K562 (cell line): ENCODE results near the gene SSTR5. TPM values are rescaled to one million over a fixed set of nuclear protein-coding genes. Genes with fewer than 3 reads are reported as not detected.

ENCODE experiments used
- ATAC-seq: fragments of 200-7000 bp; cut with Tn5 transposase; 3 replicates; pipeline ENCODE4 v1.9.1; 2020; ENCODE audit warnings: moderate library complexity
- BruUV-seq: library from RNA; stranded (reverse); fragments of 400-500 nt; replicated peaks from 2 replicates; lab custom pipeline; 2021; lab: Mats Ljungman, UMichigan
- CTCF ChIA-PET: fragments of 300-600 bp; formaldehyde crosslinking; extraction: SDS; loops from one replicate; lab custom pipeline; 2021; ENCODE audit warnings: low intra/inter-chr PET ratio; lab: Yijun Ruan, JAX
- POLR2A ChIA-PET: fragments of 300-600, 350-650 bp; sonication (Branson Sonifier 250); formaldehyde crosslinking; extraction: SDS; loops from one replicate; lab custom pipeline; 2021; ENCODE audit warnings: antibody characterized with exemption, inconsistent platforms; lab: Yijun Ruan, JAX
- DNase-seq, 4 experiments: peaks; one replicate each; pipeline versions ENCODE4 v3.0.0 to v3.0.0-alpha.2; 2011 to 2018; ENCODE audit warnings: low spot score in 3 of 4, mixed read lengths in 3 of 4; ENCODE audit errors: extremely low read depth in 1 of 4
- FAIRE-seq: peaks from 2 replicates; lab custom pipeline; 2011; peaks lifted over from hg19 to GRCh38; lab: Jason Lieb, UNC
- H2AFZ ChIP-seq: 2 replicates; pipeline ENCODE4 v1.6.0; 2011; ENCODE audit warnings: low read depth, low read length, control low read depth, inconsistent platforms
- H3K27ac ChIP-seq: fragments of 200-600 bp; 3 replicates; pipeline ENCODE4 v1.8.0; 2011; ENCODE audit warnings: low read depth, mild to moderate bottlenecking, control low read depth, inconsistent platforms, low read length, moderate library complexity, mixed read lengths; ENCODE audit errors: extremely low read depth
- H3K27me3 ChIP-seq, 2 experiments: fragments of 300-600 bp in 1 of 2; 2 replicates in 1 of 2; 3 replicates in 1 of 2; pipeline versions ENCODE4 v1.6.0 to v1.8.0; 2011; ENCODE audit warnings: inconsistent platforms in 2 of 2, low read length in 2 of 2, mild to moderate bottlenecking in 1 of 2, mixed read lengths in 1 of 2, moderate library complexity in 1 of 2; ENCODE audit not compliant: control insufficient read depth in 2 of 2, insufficient read depth in 2 of 2
- H3K36me3 ChIP-seq: fragments of 300-600 bp; 3 replicates; pipeline ENCODE4 v1.8.0; 2011; ENCODE audit warnings: mild to moderate bottlenecking, low read length, inconsistent platforms; ENCODE audit not compliant: control insufficient read depth, insufficient read depth
- H3K4me1 ChIP-seq, 2 experiments: fragments of 200-600 bp in 1 of 2; replicated peaks in 1 of 2; 2 replicates in 1 of 2; 3 replicates in 1 of 2; pipeline versions ENCODE4 v1.5.1 to v1.8.0; 2011; ENCODE audit warnings: inconsistent platforms in 2 of 2, low read length in 2 of 2, mild to moderate bottlenecking in 1 of 2, mixed read lengths in 1 of 2, moderate library complexity in 1 of 2; ENCODE audit not compliant: control insufficient read depth in 2 of 2, insufficient read depth in 2 of 2
- H3K4me2 ChIP-seq: 2 replicates; pipeline ENCODE4 v1.6.1; 2011; ENCODE audit warnings: low read length, control low read depth, inconsistent platforms, mixed read lengths; ENCODE audit not compliant: insufficient read depth
- H3K4me3 ChIP-seq: fragments of 200-600 bp; sonication (generic), shearing (Covaris generic); 2 replicates; pipeline ENCODE4 v1.5.1; 2016; ENCODE audit warnings: control low read depth, inconsistent platforms
- H3K79me2 ChIP-seq: fragments of 200-600 bp; 3 replicates; pipeline ENCODE4 v1.8.0; 2011; ENCODE audit warnings: low read length, inconsistent platforms; ENCODE audit not compliant: control insufficient read depth, insufficient read depth
- H3K9ac ChIP-seq, 2 experiments: 2 replicates each; pipeline versions ENCODE4 v1.6.0 to v1.6.1; 2011; ENCODE audit warnings: low read depth in 2 of 2, low read length in 2 of 2, control low read depth in 1 of 2, inconsistent platforms in 1 of 2, mild to moderate bottlenecking in 1 of 2, mixed read lengths in 1 of 2; ENCODE audit not compliant: insufficient read depth in 1 of 2
- H3K9me1 ChIP-seq: one replicate; pipeline ENCODE4 v1.6.0; 2011; ENCODE audit warnings: inconsistent platforms, mild to moderate bottlenecking, low read length, moderate library complexity; ENCODE audit not compliant: control insufficient read depth, insufficient read depth
- H3K9me3 ChIP-seq: replicated peaks from 2 replicates; pipeline ENCODE4 v1.5.1; 2011; ENCODE audit warnings: low read depth, low read length, inconsistent platforms; ENCODE audit not compliant: control insufficient read depth, insufficient read depth
- H4K20me1 ChIP-seq: replicated peaks from 2 replicates; pipeline ENCODE4 v1.6.1; 2011; ENCODE audit warnings: low read length, inconsistent platforms, mixed read lengths; ENCODE audit not compliant: control insufficient read depth, insufficient read depth
- BMI1 ChIP-seq: fragments of 150-350 bp; IDR thresholded peaks from 2 replicates; pipeline ENCODE4 v1.6.1; 2014; ENCODE audit warnings: low read length
- CHD2 ChIP-seq: IDR thresholded peaks from 2 replicates; pipeline ENCODE4 v1.6.1; 2011; ENCODE audit warnings: low read depth, low read length
- HLTF ChIP-seq: fragments of 450-650 bp; IDR thresholded peaks from 2 replicates; pipeline ENCODE4 v1.6.1; 2016
- KLF10 ChIP-seq: fragments of 250-450 bp; sonication (Bioruptor Pico); IDR thresholded peaks from 2 replicates; pipeline ENCODE4 v1.6.1; 2021; ENCODE audit warnings: matching md5 sums
- MCM3 ChIP-seq: fragments of 450-650 bp; IDR thresholded peaks from 2 replicates; pipeline ENCODE4 v1.6.1; 2016
- NR2C2 ChIP-seq, 2 experiments: fragments of 200-800 bp in 1 of 2; sonication (Bioruptor generic) in 1 of 2; sonication (generic) in 1 of 2; formaldehyde crosslinking in 1 of 2; IDR thresholded peaks; 2 replicates each; pipeline versions ENCODE4 v1.6.1 to v1.8.0; 2016 to 2022; ENCODE audit warnings: mild to moderate bottlenecking in 1 of 2, missing compliant biosample characterization in 1 of 2, missing genetic modification characterization in 1 of 2, missing genetic modification reagents in 1 of 2
- SP2 ChIP-seq: IDR thresholded peaks from 2 replicates; pipeline ENCODE4 v1.6.1; 2011; ENCODE audit warnings: mild to moderate bottlenecking, low read depth, low read length, moderate library complexity; ENCODE audit not compliant: poor library complexity, severe bottlenecking; ENCODE audit errors: extremely low read depth
- ZFP36 ChIP-seq: fragments of 150-350 bp; IDR thresholded peaks from 2 replicates; pipeline ENCODE4 v1.6.1; 2018; ENCODE audit warnings: low read length, low read depth; ENCODE audit not compliant: partially characterized antibody
- WGBS: fragments of 100-300 bp; shearing (Covaris generic); methylation state at CpG from one replicate; pipeline ENCODE4 v1.1.6; 2016; ENCODE audit warnings: low coverage, mixed read lengths; ENCODE audit not compliant: insufficient coverage; ENCODE audit errors: missing lambda C conversion rate; 5-methylcytosine and 5-hydroxymethylcytosine counted together
- in situ Hi-C: fragments of 300-500 bp; cut with MboI; formaldehyde crosslinking; loops from 4 replicates; pipeline ENCODE4 v1.15.0; 2018; ENCODE audit warnings: inconsistent platforms, mixed read lengths
- intact Hi-C: fragments of 100-400 bp; cut with micrococcal nuclease; formaldehyde crosslinking; loops from 2 replicates; pipeline ENCODE4 v1.14.2; 2022
- polyA plus RNA-seq, 8 experiments: library from polyadenylated mRNA; depleted of rRNA in 4 of 8; stranded (reverse) in 5 of 8; unstranded in 3 of 8; fragments of >200 nt; fragmentation: Nextera tagmentation in 2 of 8; fragmentation: Illumina TruSeq in 1 of 8; extraction: Ambion mirVana in 2 of 8; extraction: Trizol in 1 of 8; gene quantifications; 2 replicates each; pipeline versions ENCODE4 v1.2.1 to v1.2.3, GENCODE V29; 2011 to 2014; ENCODE audit warnings: inconsistent platforms in 1 of 8, missing spikeins in 1 of 8
- total RNA-seq, 7 experiments: library from RNA; depleted of rRNA in 6 of 7; stranded (reverse); fragments of >200 nt in 6 of 7; fragmentation: Illumina TruSeq in 2 of 7; extraction: Trizol in 2 of 7; gene quantifications; 2 replicates each; pipeline versions ENCODE4 v1.2.1 to v1.2.3, GENCODE V29; 2011 to 2021; ENCODE audit warnings: low replicate concordance in 1 of 7
- TF ChIP-seq, protein P1 (sequence below): fragments of 450-650 bp; formaldehyde crosslinking; IDR thresholded peaks from 2 replicates; pipeline ENCODE4 v1.4.0; 2020; ENCODE audit warnings: mild to moderate bottlenecking, moderate library complexity
- TF ChIP-seq, protein P2 (sequence below): sonication (generic); formaldehyde crosslinking; IDR thresholded peaks from 2 replicates; pipeline ENCODE4 v1.8.0; 2022; ENCODE audit warnings: missing genetic modification reagents, mild to moderate bottlenecking, borderline replicate concordance

Gene SSTR5
- total and polyA plus RNA-seq, 9 of the 15 experiments (the other 6 are each of a cell fraction or from before 2014, with no cell fraction given), result not detected

DNA sequence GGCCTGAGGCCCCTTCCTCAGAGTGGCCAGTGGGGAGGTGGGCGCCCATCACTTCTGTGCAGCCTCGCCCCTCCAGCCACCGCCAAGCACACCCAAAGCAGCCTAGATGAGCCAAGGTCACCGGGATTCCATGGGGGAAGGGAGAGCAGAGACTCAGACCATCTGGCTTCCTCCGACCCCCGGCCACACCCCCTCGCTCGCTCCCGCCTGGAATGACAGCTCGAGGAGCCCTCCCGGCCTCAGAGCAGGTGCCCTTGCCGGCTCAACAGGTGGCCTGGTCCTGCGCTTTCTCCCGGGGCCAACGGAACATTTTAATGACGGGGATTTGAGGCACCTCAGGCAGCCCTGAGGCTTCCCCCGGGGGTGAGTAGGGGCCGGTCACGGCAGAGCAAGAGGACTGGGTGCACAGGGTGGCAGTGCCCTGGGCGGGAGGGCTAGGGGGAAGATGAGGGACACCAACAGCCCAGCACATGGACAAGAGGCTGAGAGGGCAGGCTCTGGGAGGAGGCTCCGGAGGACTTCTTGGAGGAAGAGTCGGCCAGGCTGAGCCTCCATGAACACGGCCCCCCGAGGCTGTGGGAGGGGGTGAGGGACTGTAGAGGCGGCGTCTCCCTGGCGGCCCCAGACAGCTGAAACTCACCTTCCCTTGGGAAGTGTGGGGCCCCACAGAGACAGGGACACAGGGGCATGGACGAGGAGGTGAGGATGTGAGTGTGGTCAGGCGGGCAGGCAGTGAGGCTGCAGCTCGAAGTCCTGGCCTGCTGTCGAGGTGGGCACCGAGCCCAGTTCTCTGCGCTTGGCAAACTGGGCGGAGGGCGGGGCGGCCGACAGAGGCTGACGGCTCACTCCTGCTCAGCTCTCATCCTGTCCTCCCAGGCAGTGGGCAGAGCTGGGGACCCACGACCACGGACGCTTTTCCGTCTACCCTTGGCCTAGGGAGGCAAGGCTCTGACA lies 36.0 kb downstream of the SSTR5 start:
- Histone ChIP-seq H3K27ac (no peak overlapping the region), H3K9ac (no peak overlapping the region), H4K20me1 (peaks cover 26% of the 10 kb centered on the region), H2AFZ (no peak overlapping the region), H3K27me3 (peaks cover 38 to 78% of the 10 kb centered on the region in 2 experiments), H3K36me3 (no peaks in the 10 kb centered on the region), H3K4me2 (no peak overlapping the region), H3K79me2 (no peaks in the 10 kb centered on the region), H3K9me1 (peaks cover 3% of the 10 kb centered on the region), H3K9me3 (no peaks in the 10 kb centered on the region), H3K4me3 (no peak overlapping the region), H3K4me1 (peaks cover 0 to 63% of the 10 kb centered on the region in 2 experiments; a peak in 2 of 5 replicates)
- ATAC-seq (no peak), FAIRE-seq (no peak), DNase-seq (no peak)
- POLR2A ChIA-PET, result interaction anchor here (0.8 kb wide), 1 partner anchor 93 kb away, joined by 3 read pairs; no protein-coding TSS in a partner anchor
- BruUV-seq, result no TSS peak
- in situ Hi-C loops (no loop called here), intact Hi-C loops (no loop called here)
- CTCF ChIA-PET, result interaction anchor here (4.3 kb wide), 1 partner anchor 86 kb away, joined by 38 read pairs; no protein-coding TSS in a partner anchor
- TF ChIP-seq ZFP36, result peak; percentile 56
- TF ChIP-seq SP2, result no peak
- 3% methylated on average over 29 of the region's 42 CpGs for WGBS

DNA sequence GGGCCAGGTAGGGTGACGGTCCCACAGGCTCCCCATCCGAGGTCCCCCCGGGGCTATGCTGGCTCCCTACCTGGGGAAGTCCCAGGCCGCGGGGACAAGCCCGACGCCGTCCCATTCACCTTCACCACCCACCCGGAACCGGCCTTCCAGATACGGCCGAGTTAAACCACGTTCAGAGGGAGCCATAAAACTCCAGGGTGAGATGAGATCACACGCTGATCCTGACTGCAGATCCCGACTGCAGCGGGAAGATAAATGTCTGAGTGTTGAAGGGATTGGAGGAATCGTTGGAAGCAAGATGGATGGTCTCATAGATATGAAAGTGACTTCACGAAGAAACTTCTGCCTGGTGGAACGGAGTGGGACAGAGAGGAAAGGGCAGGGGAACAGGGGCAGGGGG lies 37.1 kb downstream of the SSTR5 start:
- under 1% methylated on average over 18 of the region's 19 CpGs for WGBS
- ATAC-seq, result no peak
- H3K4me2 ChIP-seq, result no peak overlapping the region
- H2AFZ ChIP-seq, result no peak overlapping the region
- no TSS peak for BruUV-seq
- no peak for DNase-seq
- H3K27ac ChIP-seq, result no peak overlapping the region
- H3K4me3 ChIP-seq, result no peak overlapping the region
- peaks cover 0 to 65% of the 10 kb centered on the region in 2 experiments; a peak in 2 of 5 replicates for H3K4me1 ChIP-seq
- H3K9me1 ChIP-seq, result peaks cover 3% of the 10 kb centered on the region
- H4K20me1 ChIP-seq, result peaks cover 25% of the 10 kb centered on the region
- no peaks in the 10 kb centered on the region for H3K36me3 ChIP-seq
- no peak for FAIRE-seq
- intact Hi-C loops, result no loop called here
- no peaks in the 10 kb centered on the region for H3K9me3 ChIP-seq
- ChIA-PET CTCF (no interaction called here), POLR2A (interaction anchor here (0.6 kb wide), 2 partner anchors 96 to 563 kb away, joined by 3 to 4 read pairs; no protein-coding TSS in a partner anchor)
- H3K79me2 ChIP-seq, result no peaks in the 10 kb centered on the region
- in situ Hi-C loops, result loop anchor here (5.0 kb wide), 1 partner anchor 88 kb away; no protein-coding TSS in a partner anchor
- peaks cover 37 to 72% of the 10 kb centered on the region in 2 experiments for H3K27me3 ChIP-seq
- H3K9ac ChIP-seq, result 0 out of 4 replicates have a peak overlapping the region, but pooled peaks of 1 of the 2 experiments have one; percentile 17
- TF ChIP-seq, protein P1, sequence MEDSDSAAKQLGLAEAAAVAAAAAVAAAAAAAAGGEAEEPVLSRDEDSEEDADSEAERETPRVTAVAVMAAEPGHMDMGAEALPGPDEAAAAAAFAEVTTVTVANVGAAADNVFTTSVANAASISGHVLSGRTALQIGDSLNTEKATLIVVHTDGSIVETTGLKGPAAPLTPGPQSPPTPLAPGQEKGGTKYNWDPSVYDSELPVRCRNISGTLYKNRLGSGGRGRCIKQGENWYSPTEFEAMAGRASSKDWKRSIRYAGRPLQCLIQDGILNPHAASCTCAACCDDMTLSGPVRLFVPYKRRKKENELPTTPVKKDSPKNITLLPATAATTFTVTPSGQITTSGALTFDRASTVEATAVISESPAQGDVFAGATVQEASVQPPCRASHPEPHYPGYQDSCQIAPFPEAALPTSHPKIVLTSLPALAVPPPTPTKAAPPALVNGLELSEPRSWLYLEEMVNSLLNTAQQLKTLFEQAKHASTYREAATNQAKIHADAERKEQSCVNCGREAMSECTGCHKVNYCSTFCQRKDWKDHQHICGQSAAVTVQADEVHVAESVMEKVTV, result no peak
- TF ChIP-seq HLTF (no peak), MCM3 (no peak), BMI1 (no peak), KLF10 (CRISPR knock-in tag) (no peak), CHD2 (no peak), NR2C2 (CRISPR knock-in tag; IDR thresholded peaks at IDR 0.05) (no peak), NR2C2 (tag; IDR thresholded peaks at IDR 0.05) (no peak)
- TF ChIP-seq, protein P2, sequence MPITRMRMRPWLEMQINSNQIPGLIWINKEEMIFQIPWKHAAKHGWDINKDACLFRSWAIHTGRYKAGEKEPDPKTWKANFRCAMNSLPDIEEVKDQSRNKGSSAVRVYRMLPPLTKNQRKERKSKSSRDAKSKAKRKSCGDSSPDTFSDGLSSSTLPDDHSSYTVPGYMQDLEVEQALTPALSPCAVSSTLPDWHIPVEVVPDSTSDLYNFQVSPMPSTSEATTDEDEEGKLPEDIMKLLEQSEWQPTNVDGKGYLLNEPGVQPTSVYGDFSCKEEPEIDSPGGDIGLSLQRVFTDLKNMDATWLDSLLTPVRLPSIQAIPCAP, result no peak
